SK-N-SH (cell line): ENCODE measurements around the gene ETAA1. TPM values are rescaled to one million over a fixed set of nuclear protein-coding genes. Genes with fewer than 3 reads are reported as not detected.

Experiments used
- CTCF ChIA-PET: fragments of 300-600, 350-600 bp; formaldehyde crosslinking; extraction: SDS; loops from one replicate; lab custom pipeline; 2021; lab: Yijun Ruan, JAX
- POLR2A ChIA-PET: fragments of 350-600 bp; sonication (Branson Sonifier 250); formaldehyde crosslinking; extraction: SDS; loops from one replicate; lab custom pipeline; 2020; ENCODE audit warnings: antibody characterized with exemption, inconsistent platforms; lab: Yijun Ruan, JAX
- DNase-seq: peaks from one replicate; pipeline ENCODE4 v3.0.0; 2012
- H2AFZ ChIP-seq: fragments of 200-600 bp; sonication (generic); 2 replicates; pipeline ENCODE4 v1.8.1; 2016; ENCODE audit warnings: antibody characterized with exemption, mild to moderate bottlenecking, low read depth
- H3F3A ChIP-seq: fragments of 200-600 bp; sonication (generic); replicated peaks from 2 replicates; pipeline ENCODE3; 2016; ENCODE audit warnings: antibody characterized with exemption, mild to moderate bottlenecking; ENCODE audit not compliant: insufficient read depth
- H3K27ac ChIP-seq, 2 experiments: fragments of 200-500 bp in 1 of 2; fragments of 200-600 bp in 1 of 2; sonication (Bioruptor generic) in 1 of 2; sonication (generic), shearing (Covaris generic) in 1 of 2; 2 replicates each; pipeline versions ENCODE4 v1.5.1 to v1.6.1; 2014 to 2016; ENCODE audit warnings: low read depth in 2 of 2, inconsistent platforms in 1 of 2, low read length in 1 of 2, mild to moderate bottlenecking in 1 of 2, mixed read lengths in 1 of 2
- H3K27me3 ChIP-seq: fragments of 200-600 bp; sonication (generic), shearing (Covaris generic); 2 replicates; pipeline ENCODE4 v1.6.1; 2016; ENCODE audit warnings: mixed run types; ENCODE audit not compliant: insufficient read depth
- H3K36me3 ChIP-seq, 2 experiments: fragments of 200-500 bp in 1 of 2; fragments of 200-600 bp in 1 of 2; sonication (Bioruptor generic) in 1 of 2; sonication (generic) in 1 of 2; replicated peaks in 1 of 2; 2 replicates each; pipeline versions ENCODE3 to v1.5.1; 2014 to 2016; ENCODE audit warnings: low read length in 1 of 2, mild to moderate bottlenecking in 1 of 2; ENCODE audit not compliant: insufficient read depth in 2 of 2, control insufficient read depth in 1 of 2
- H3K4me1 ChIP-seq, 2 experiments: fragments of 200-500 bp in 1 of 2; fragments of 200-600 bp in 1 of 2; sonication (Bioruptor generic) in 1 of 2; sonication (generic), shearing (Covaris generic) in 1 of 2; 2 replicates each; pipeline versions ENCODE4 v1.5.1 to v1.6.1; 2014 to 2016; ENCODE audit warnings: low read depth in 1 of 2, low read length in 1 of 2, mixed run types in 1 of 2; ENCODE audit not compliant: insufficient read depth in 2 of 2, control insufficient read depth in 1 of 2
- H3K4me2 ChIP-seq: fragments of 200-600 bp; sonication (generic), shearing (Covaris generic); 2 replicates; pipeline ENCODE4 v1.6.1; 2017; ENCODE audit warnings: mixed run types
- H3K4me3 ChIP-seq, 2 experiments: fragments of 200-500 bp in 1 of 2; fragments of 200-600 bp in 1 of 2; sonication (Bioruptor generic) in 1 of 2; sonication (generic), shearing (Covaris generic) in 1 of 2; 2 replicates each; pipeline versions ENCODE4 v1.5.1 to v1.8.1; 2014 to 2016; ENCODE audit warnings: low read depth in 2 of 2, inconsistent platforms in 1 of 2, low read length in 1 of 2, mild to moderate bottlenecking in 1 of 2, mixed read lengths in 1 of 2, moderate library complexity in 1 of 2
- H3K79me2 ChIP-seq: fragments of 200-600 bp; sonication (generic); 2 replicates; pipeline ENCODE4 v1.8.1; 2017; ENCODE audit warnings: mild to moderate bottlenecking; ENCODE audit not compliant: insufficient read depth
- H3K9ac ChIP-seq: fragments of 200-600 bp; sonication (generic); 2 replicates; pipeline ENCODE4 v1.6.1; 2017; ENCODE audit warnings: mixed run types
- H3K9me2 ChIP-seq: fragments of 200-600 bp; sonication (generic); 2 replicates; pipeline ENCODE4 v1.6.1; 2017; ENCODE audit warnings: mixed run types
- H3K9me3 ChIP-seq: fragments of 200-600 bp; sonication (generic); 2 replicates; pipeline ENCODE4 v1.6.1; 2017; ENCODE audit warnings: mixed run types, mild to moderate bottlenecking, moderate library complexity
- H4K20me1 ChIP-seq: fragments of 200-600 bp; sonication (generic); 2 replicates; pipeline ENCODE4 v1.6.1; 2017; ENCODE audit warnings: mild to moderate bottlenecking, mixed run types; ENCODE audit not compliant: insufficient read depth
- CHD2 ChIP-seq: fragments of 150-350 bp; IDR thresholded peaks from 2 replicates; pipeline ENCODE4 v1.6.1; 2018; ENCODE audit warnings: low read length; ENCODE audit not compliant: partially characterized antibody
- ELF1 ChIP-seq: IDR thresholded peaks from 2 replicates; pipeline ENCODE4 v1.4.0; 2012
- FOXM1 ChIP-seq: IDR thresholded peaks from 2 replicates; pipeline ENCODE4 v1.4.0; 2012; ENCODE audit warnings: low read depth, mild to moderate bottlenecking
- GABPA ChIP-seq: IDR thresholded peaks from 2 replicates; pipeline ENCODE4 v1.4.0; 2012; ENCODE audit warnings: low read depth, mild to moderate bottlenecking
- JUND ChIP-seq: IDR thresholded peaks from 2 replicates; pipeline ENCODE4 v1.4.0; 2012
- MAX ChIP-seq: IDR thresholded peaks from 2 replicates; pipeline ENCODE4 v1.4.0; 2012; ENCODE audit warnings: low read depth
- MXI1 ChIP-seq: IDR thresholded peaks from 2 replicates; pipeline ENCODE4 v1.6.1; 2012; ENCODE audit warnings: mild to moderate bottlenecking, low read depth, low read length, improper control_type of control experiment
- NRF1 ChIP-seq: IDR thresholded peaks from 2 replicates; pipeline ENCODE4 v1.6.1; 2012; ENCODE audit warnings: low read depth, mild to moderate bottlenecking, low read length
- POLR2AphosphoS5 ChIP-seq: IDR thresholded peaks from 2 replicates; pipeline ENCODE4 v1.6.1; 2012; ENCODE audit warnings: low read depth, low read length
- RAD21 ChIP-seq: IDR thresholded peaks from 2 replicates; pipeline ENCODE4 v1.6.1; 2012; ENCODE audit warnings: mild to moderate bottlenecking, low read length
- RCOR1 ChIP-seq: fragments of 150-350 bp; IDR thresholded peaks from 2 replicates; pipeline ENCODE4 v1.6.1; 2017; ENCODE audit warnings: antibody characterized with exemption, low read length
- REST ChIP-seq: IDR thresholded peaks from 2 replicates; pipeline ENCODE4 v1.6.1; 2012; ENCODE audit warnings: mild to moderate bottlenecking, low read depth, low read length, moderate library complexity
- SIN3A ChIP-seq: IDR thresholded peaks from 2 replicates; pipeline ENCODE4 v1.6.1; 2012; ENCODE audit warnings: low read depth, mild to moderate bottlenecking, low read length, moderate library complexity, borderline replicate concordance
- SMC3 ChIP-seq: IDR thresholded peaks from 2 replicates; pipeline ENCODE4 v1.6.1; 2012; ENCODE audit warnings: low read depth, low read length, improper control_type of control experiment
- TAF1 ChIP-seq: IDR thresholded peaks from 2 replicates; pipeline ENCODE4 v1.6.1; 2012; ENCODE audit warnings: low read depth, mild to moderate bottlenecking, low read length, moderate library complexity, borderline replicate concordance
- TEAD4 ChIP-seq: IDR thresholded peaks from 2 replicates; pipeline ENCODE4 v1.4.0; 2012; ENCODE audit warnings: mild to moderate bottlenecking, borderline replicate concordance; ENCODE audit not compliant: insufficient read depth
- YY1 ChIP-seq: IDR thresholded peaks from 2 replicates; pipeline ENCODE4 v1.4.0; 2012; ENCODE audit warnings: low read depth, mild to moderate bottlenecking
- WGBS: methylation state at CpG from one replicate; pipeline ENCODE4 v1.1.6; 2017; ENCODE audit warnings: low lambda C conversion rate; 5-methylcytosine and 5-hydroxymethylcytosine counted together
- polyA plus RNA-seq, 3 experiments: library from polyadenylated mRNA; depleted of rRNA; stranded (reverse); fragments of >200 nt; gene quantifications; 2 replicates each; pipeline ENCODE4 v1.2.3, GENCODE V29; 2012

Gene ETAA1
- polyA plus RNA-seq (2012; rRNA removed) = 6.8 and 8.2 TPM in 2 replicates
- polyA plus RNA-seq (2012; cell fraction: cytosol; rRNA removed) = 8.7 and 11.7 TPM in 2 replicates
- 6.9 and 11.9 TPM in 2 replicates for polyA plus RNA-seq (2012; cell fraction: nucleus; rRNA removed)

- H3K27me3 ChIP-seq = no peaks in the 10 kb centered on the region
- peak within 1 kb of the TSS; percentile 96 for H3K9ac ChIP-seq
- peak within 1 kb of the TSS; percentile 93 for H3K4me2 ChIP-seq
- H2AFZ ChIP-seq = peak within 1 kb of the TSS; percentile 75
- no peaks in the 10 kb centered on the region for H4K20me1 ChIP-seq
- POLR2A ChIA-PET = interaction anchor here (1.0 to 1.9 kb wide), 2 partner anchors 164 to 964 kb away, joined by 3 to 10 read pairs; no protein-coding TSS in a partner anchor
- H3K36me3 ChIP-seq = peaks cover 19 to 26% of the 10 kb centered on the region in 2 experiments
- peak within 1 kb of the TSS; percentile 77 to 94 for H3K4me3 ChIP-seq
- no peaks in the 10 kb centered on the region for H3K9me2 ChIP-seq
- DNase-seq = peak; percentile 97
- no peaks in the 10 kb centered on the region for H3K9me3 ChIP-seq
- under 1% methylated on average over 49 of the region's 61 CpGs for WGBS
- peaks cover 4 to 44% of the 10 kb centered on the region in 2 experiments; a peak in 3 of 4 replicates for H3K4me1 ChIP-seq
- peaks cover 38% of the 10 kb centered on the region for H3F3A ChIP-seq
- TF ChIP-seq SIN3A (0 out of 2 replicates have a peak, but pooled peaks have one; percentile 14), ELF1 (peak; percentile 85), NRF1 (peak; percentile 32), SMC3 (peak; percentile 1; the same call in 1 of the 2 replicates), MAX (0 out of 2 replicates have a peak, but pooled peaks have one; percentile 46), TEAD4 (no peak), CHD2 (peak; percentile 30), MXI1 (peak; percentile 67), JUND (no peak), POLR2AphosphoS5 (peak; percentile 92), REST (peak; percentile 50; the same call in 1 of the 2 replicates), TAF1 (peak; percentile 98), RAD21 (peak; percentile 19; the same call in 1 of the 2 replicates), FOXM1 (no peak), GABPA (peak; percentile 75), YY1 (peak; percentile 95), RCOR1 (no peak)
- H3K79me2 ChIP-seq = peaks cover 51% of the 10 kb centered on the region
- CTCF ChIA-PET = interaction anchor here (0.7 kb wide), 1 partner anchor 164 kb away, joined by 3 read pairs; no protein-coding TSS in a partner anchor
- peak within 1 kb of the TSS; percentile 91 to 96 for H3K27ac ChIP-seq
Measured at GRCh38 chr2:67397143-67397986, at the start of gene ETAA1. Gene ETAA1 (plus strand): TSS chr2:67397333. CDS start chr2:67397449, 116 bp downstream.
